ENCODE measurements around the gene NEK10.

Gene NEK10

DNA sequence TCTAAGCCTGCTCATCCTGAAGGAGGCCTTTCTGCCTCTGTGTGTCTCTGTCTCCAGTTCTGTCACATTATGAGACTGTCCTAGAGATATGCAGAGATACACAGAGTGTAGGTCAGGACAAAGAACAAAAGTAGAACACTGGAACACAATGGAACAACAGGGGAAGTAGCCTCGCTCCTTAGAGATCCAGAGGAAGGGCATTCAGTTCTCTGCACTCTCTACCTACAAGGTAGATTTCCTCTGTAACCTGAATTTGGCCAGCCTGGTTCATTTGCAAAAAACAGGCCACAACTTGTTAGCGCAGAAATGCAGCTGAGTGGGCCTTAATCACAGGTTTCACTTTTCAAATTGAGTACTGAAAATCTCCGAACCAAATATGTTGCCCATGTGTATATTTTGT is 19.4 kb downstream of the NEK10 start:
- DNase-seq (ENCODE audit: low read depth) = no peak
- no peak overlapping the region for H3K4me3 ChIP-seq (ENCODE audit: low read length)
- TF ChIP-seq, protein P1, sequence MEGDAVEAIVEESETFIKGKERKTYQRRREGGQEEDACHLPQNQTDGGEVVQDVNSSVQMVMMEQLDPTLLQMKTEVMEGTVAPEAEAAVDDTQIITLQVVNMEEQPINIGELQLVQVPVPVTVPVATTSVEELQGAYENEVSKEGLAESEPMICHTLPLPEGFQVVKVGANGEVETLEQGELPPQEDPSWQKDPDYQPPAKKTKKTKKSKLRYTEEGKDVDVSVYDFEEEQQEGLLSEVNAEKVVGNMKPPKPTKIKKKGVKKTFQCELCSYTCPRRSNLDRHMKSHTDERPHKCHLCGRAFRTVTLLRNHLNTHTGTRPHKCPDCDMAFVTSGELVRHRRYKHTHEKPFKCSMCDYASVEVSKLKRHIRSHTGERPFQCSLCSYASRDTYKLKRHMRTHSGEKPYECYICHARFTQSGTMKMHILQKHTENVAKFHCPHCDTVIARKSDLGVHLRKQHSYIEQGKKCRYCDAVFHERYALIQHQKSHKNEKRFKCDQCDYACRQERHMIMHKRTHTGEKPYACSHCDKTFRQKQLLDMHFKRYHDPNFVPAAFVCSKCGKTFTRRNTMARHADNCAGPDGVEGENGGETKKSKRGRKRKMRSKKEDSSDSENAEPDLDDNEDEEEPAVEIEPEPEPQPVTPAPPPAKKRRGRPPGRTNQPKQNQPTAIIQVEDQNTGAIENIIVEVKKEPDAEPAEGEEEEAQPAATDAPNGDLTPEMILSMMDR (conservative IDR thresholded peaks at IDR 0.05; ENCODE audit: low read depth, low read length) = no peak

DNA sequence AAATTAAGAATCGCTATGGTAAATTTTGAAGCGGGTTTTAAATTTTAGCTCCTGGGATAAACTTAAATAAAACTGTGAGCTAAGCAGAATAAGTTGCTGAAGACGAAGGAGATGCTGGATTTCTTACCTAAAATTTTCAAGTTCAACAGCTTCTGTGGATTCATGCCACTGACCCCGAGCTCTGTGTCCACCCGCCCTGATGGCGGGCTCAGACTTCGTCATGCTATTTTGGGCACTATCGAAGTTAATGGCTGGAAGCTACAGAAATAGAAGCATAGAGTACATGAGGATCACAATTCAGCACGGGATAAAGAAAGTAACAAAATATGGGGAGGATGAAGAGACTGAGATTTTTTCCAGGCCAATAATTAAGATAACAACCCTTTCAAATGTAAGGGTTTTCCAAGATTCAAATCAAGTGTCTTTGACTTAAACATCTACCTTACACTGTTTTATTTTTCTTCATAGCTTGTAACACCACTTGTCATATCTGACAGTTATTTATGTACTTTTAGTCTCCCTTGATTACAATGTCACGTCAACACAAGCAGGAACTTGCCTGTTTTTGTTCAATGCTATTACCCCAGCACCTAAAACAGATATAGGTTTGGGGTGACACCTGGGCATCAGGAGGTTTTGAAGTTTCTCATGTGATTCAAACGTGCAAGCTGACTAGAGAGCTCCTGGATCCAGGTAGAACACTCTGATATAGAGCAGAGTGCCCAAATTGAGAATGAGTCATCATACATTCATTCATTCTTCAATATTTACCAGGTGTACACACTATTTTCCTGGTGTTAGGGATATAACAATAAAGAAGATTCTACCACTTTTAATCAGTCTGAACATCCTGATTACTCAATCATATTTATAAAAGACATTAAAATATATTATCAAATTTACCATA is 23.0 kb downstream of the NEK10 start:
- TF ChIP-seq, protein P1 (conservative IDR thresholded peaks at IDR 0.05; ENCODE audit: low read depth, low read length) = no peak
- DNase-seq (ENCODE audit: low read depth) = no peak
- no peak overlapping the region for H3K4me3 ChIP-seq (ENCODE audit: low read length)

DNA sequence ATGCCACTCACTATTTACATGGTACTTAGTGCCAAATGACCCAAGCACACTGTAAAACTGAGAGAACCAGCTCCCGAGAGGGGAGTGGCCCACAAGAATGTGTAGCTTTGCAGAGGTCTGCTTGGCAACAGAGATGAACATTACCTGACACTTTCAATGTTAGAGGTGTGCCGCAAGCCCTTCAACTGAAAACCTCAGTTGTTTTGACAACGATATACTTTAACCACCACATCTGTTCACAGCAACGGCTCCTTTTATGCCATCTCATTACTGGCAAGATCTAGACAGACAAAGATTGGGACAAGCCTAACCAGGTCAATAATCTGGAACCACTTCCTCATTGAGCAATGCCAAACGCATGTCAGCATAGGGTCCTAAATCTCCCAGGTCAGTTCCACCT is 23.7 kb downstream of the NEK10 start:
- DNase-seq (ENCODE audit: low read depth) = no peak
- no peak overlapping the region for H3K4me3 ChIP-seq (ENCODE audit: low read length)
- TF ChIP-seq, protein P1 (conservative IDR thresholded peaks at IDR 0.05; ENCODE audit: low read depth, low read length) = no peak

DNA sequence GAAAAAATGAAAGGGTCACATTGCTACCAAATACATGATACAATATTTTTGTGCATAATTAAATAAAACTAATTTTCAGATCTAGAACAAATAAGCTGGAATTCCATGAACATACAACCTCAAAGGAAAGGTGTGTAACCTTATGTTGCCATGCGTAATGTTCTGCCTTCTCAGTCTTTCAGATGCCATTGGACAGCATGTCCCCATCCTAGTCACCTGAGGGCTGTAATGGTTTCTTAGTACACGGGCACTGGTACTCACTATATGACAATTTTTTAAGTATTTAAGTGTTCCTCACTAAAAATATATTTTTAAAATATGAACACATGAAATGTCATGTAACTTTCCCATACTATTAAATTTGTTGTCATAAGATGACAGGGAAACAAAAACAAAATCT is 24.1 kb downstream of the NEK10 start:
- DNase-seq (ENCODE audit: low read depth) = no peak
- H3K4me3 ChIP-seq (ENCODE audit: low read length) = no peak overlapping the region
- TF ChIP-seq, protein P1 (conservative IDR thresholded peaks at IDR 0.05; ENCODE audit: low read depth, low read length) = no peak

DNA sequence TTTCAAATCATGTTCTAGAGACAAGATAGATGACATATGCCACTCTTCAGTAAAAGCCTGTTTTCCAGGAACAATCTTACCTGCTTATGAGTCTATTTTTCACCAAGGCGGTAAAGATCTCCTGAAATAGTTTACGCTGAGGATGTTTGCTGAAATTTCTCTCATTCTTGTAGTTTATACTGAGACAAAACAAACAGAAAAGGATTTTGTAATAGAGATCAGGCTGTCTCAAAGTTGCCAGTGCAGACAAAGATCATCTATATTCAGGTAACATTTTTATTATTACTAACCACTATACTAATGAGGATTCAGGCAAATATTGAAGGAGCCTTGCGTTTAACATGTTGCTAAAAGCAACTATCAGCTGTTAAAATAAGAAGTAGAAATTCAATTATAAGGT is 25.0 kb downstream of the NEK10 start:
- no peak overlapping the region for H3K4me3 ChIP-seq (ENCODE audit: low read length)
- no peak for DNase-seq (ENCODE audit: low read depth)
- TF ChIP-seq, protein P1 (conservative IDR thresholded peaks at IDR 0.05; ENCODE audit: low read depth, low read length) = no peak

DNA sequence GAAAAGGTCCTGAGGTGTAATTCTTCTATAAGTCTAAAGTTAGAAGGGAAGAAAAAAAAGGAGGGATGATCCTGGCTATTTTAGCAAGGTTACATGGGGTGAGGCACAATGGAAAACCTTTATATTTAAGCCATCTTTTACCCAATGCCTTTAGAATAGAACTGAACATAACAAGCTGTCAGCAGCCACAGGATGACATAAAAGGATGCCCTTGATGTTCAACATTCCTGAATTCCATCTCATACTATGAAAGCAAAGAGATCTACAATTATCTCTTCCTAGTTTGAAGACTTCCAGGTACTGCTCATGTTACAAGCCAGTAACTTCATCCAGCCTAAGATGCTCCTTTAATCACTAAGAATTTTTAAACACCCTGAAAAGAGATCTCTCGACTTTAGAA is 26.9 kb downstream of the NEK10 start:
- TF ChIP-seq, protein P1 (conservative IDR thresholded peaks at IDR 0.05; ENCODE audit: low read depth, low read length) = no peak
- no peak for DNase-seq (ENCODE audit: low read depth)
- H3K4me3 ChIP-seq (ENCODE audit: low read length) = no peak overlapping the region

DNA sequence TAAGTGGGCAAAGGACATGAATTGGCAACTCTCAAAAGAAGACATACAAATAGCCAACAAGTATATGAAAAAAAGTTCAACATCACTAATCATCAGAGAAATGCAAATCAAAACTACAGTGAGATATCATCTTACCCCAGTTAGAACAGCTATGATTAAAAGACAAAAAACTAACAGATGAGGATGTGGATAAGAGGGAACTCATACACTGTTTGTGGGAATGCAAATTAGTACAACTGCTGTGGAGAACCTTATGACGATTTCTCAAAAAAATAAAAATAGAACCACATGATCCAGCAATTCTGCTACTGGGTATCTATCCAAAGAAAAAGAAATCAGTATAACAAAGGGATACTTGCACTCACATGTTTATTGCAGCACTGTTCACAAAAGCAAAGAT is 28.6 kb downstream of the NEK10 start:
- TF ChIP-seq, protein P1 (conservative IDR thresholded peaks at IDR 0.05; ENCODE audit: low read depth, low read length) = no peak
- no peak for DNase-seq (ENCODE audit: low read depth)
- H3K4me3 ChIP-seq (ENCODE audit: low read length) = no peak overlapping the region

All from retinal pigment epithelial cell (primary cell).